ENCODE data around the gene BPIFB4.
"Not testable (repeated sequence)": the region's sequence is repeated elsewhere in the genome, so short reads cannot be mapped to it uniquely, and the experiment has no call there.

DNA sequence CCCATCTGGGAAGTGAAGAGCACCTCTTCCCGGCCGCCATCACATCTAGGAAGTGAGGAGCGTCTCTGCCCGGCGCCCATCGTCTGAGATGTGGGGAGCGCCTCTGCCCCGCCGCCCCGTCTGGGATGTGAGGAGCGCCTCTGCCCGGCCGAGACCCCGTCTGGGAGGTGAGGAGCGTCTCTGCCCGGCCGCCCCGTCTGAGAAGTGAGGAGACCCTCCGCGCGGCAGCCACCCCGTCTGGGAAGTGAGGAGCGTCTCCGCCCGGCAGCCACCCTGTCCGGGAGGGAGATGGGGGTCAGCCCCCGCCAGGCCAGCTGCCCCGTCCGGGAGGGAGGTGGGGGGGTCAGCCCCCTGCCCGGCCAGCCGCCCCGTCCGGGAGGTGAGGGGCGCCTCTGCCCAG lies 36.1 kb downstream of the BPIFB4 start:
- not testable (repeated sequence) for TF ChIP-seq CTCF (IDR thresholded peaks at IDR 0.05; ENCODE audit: insufficient read depth, low read depth, low read length); EZH2 (IDR thresholded peaks at IDR 0.05; ENCODE audit: insufficient read depth, low read length)
